Activated CD4-positive, alpha-beta memory T cell treated with anti-CD3 and anti-CD28 coated beads, Interleukin-2, amount 10 ng/mL, durations not matched to agents 7 days and 5 days (primary cell): ENCODE results near the gene FAM151B. TPM values are rescaled to one million over a fixed set of nuclear protein-coding genes. Genes with fewer than 3 reads are reported as not detected.
"Not testable (repeated sequence)": the region's sequence is repeated elsewhere in the genome, so short reads cannot be mapped to it uniquely, and the experiment has no call there.

Experiments
- CTCF ChIA-PET: fragments of 350-600 bp; sonication (Branson Sonifier 250); formaldehyde crosslinking; loops from one replicate; lab custom pipeline; 2021; ENCODE audit warnings: antibody characterized with exemption, inconsistent platforms; lab: Charles Lee
- POLR2A ChIA-PET: fragments of 350-600 bp; sonication (Branson Sonifier 250); formaldehyde crosslinking; loops from one replicate; lab custom pipeline; 2021; ENCODE audit warnings: antibody characterized with exemption; lab: Charles Lee
- DNase-seq: peaks from one replicate; pipeline ENCODE4 v3.0.0-alpha.2; 2020
- H3K27ac Mint-ChIP-seq: one replicate; pipeline ENCODE4 v1.8.0; 2021; ENCODE audit warnings: mild to moderate bottlenecking, mixed read lengths
- H3K27me3 Mint-ChIP-seq: one replicate; pipeline ENCODE4 v1.8.0; 2021; ENCODE audit warnings: mixed read lengths
- H3K36me3 Mint-ChIP-seq: one replicate; pipeline ENCODE4 v1.8.0; 2021; ENCODE audit warnings: low read depth, mixed read lengths
- H3K4me1 Mint-ChIP-seq: one replicate; pipeline ENCODE4 v1.8.0; 2021; ENCODE audit warnings: mixed read lengths
- H3K4me3 Mint-ChIP-seq: one replicate; pipeline ENCODE4 v1.8.0; 2021; ENCODE audit warnings: mild to moderate bottlenecking, mixed read lengths
- H3K9me3 Mint-ChIP-seq: one replicate; pipeline ENCODE4 v1.8.0; 2021; ENCODE audit warnings: mixed read lengths
- total RNA-seq, 2 experiments: library from RNA; stranded (reverse); gene quantifications; one replicate each; pipeline ENCODE4 v1.2.3, GENCODE V29; 2021

FAM151B gene
- total RNA-seq, 2 experiments from 2014 or later, result 0.28 TPM; not detected in 1

- no peak overlapping the region for H3K4me3 Mint-ChIP-seq
- H3K27ac Mint-ChIP-seq, result no peak overlapping the region
- ChIA-PET CTCF (interaction anchor here (0.7 to 3.5 kb wide), 15 partner anchors 9 to 715 kb away, joined by 3 to 22 read pairs (median 4); no protein-coding TSS in a partner anchor), POLR2A (no interaction called here)
- peaks cover 17% of the 10 kb centered on the region for H3K36me3 Mint-ChIP-seq
- peaks cover 1% of the 10 kb centered on the region for H3K9me3 Mint-ChIP-seq
- H3K4me1 Mint-ChIP-seq, result peaks cover 10% of the 10 kb centered on the region
- peaks cover 4% of the 10 kb centered on the region for H3K27me3 Mint-ChIP-seq
- DNase-seq, result peak; percentile 53
Measured at GRCh38 chr5:80481019-80481893, 6.6 kb upstream of the FAM151B start.

- peaks cover 17% of the 10 kb centered on the region for H3K36me3 Mint-ChIP-seq
- CTCF ChIA-PET, result interaction anchor here (0.8 to 3.5 kb wide), 2 partner anchors 190 to 603 kb away, joined by 3 to 22 read pairs; no protein-coding TSS in a partner anchor
- peaks cover 1% of the 10 kb centered on the region for H3K9me3 Mint-ChIP-seq
Measured at GRCh38 chr5:80482578-80482977, 5.3 kb upstream of the FAM151B start.

DNA sequence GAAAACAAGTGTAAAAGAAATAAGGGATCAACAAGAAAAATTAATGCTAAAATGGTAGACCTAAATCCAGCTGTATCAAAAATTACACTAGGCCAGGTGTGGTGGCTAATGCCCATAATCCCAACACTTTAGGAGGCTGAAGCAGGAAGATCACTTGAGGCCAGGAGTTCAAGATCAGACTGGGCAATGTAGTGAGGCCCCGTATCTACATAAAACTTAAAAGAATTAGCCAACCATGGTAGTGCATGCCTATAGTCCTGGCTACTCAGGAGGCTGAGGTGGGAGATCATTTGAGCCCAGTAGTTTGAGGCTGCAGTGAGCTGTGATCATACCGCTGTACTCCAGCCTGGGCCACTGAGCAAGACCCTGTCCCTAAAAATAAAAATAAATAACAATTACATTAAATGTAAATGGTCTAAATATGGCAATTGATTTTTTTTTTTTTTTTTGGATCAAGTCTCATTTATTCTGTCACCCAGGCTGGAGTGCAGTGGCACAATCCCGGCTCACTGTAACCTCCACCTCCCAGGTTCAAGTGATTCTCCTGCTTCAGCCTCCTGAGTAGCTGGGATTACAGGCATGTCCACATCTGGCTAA lies 4.2 kb upstream of the FAM151B start:
- Mint-ChIP-seq H3K4me1 (peaks cover 29% of the 10 kb centered on the region), H3K36me3 (peaks cover 17% of the 10 kb centered on the region), H3K4me3 (no peak overlapping the region), H3K9me3 (peaks cover 1% of the 10 kb centered on the region), H3K27ac (no peak overlapping the region), H3K27me3 (peaks cover 18% of the 10 kb centered on the region)
- POLR2A ChIA-PET, result no interaction called here
- CTCF ChIA-PET, result interaction anchor here (0.6 kb wide), 1 partner anchor 217 kb away, joined by 3 read pairs; no protein-coding TSS in a partner anchor
- no peak for DNase-seq

More at GRCh38 chr5:80482578-80482977, 5.3 kb upstream of the FAM151B start:
- H3K27ac Mint-ChIP-seq, result no peak overlapping the region
- H3K27me3 Mint-ChIP-seq, result peaks cover 13% of the 10 kb centered on the region
- POLR2A ChIA-PET, result no interaction called here
- no peak overlapping the region for H3K4me3 Mint-ChIP-seq
- no peak for DNase-seq
- H3K4me1 Mint-ChIP-seq, result peaks cover 21% of the 10 kb centered on the region

DNA sequence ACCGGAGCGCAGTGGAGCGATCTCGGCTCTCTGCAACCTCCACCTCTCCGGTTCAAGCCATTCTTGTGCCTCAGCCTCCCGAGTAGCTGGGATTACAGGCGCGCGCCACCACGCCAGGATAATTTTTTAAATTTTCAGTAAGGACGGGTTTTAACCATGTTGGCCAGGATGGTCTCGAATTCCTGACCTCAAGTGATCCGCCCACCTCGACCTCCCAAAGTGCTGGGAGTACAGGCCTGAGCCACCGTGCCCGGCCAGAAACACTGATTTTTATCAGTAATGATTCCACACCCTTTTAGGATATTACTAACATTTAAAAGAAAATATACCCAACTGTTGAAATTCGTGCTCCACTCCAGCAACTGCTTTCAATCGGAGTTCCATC lies 464 bp upstream of the FAM151B start:
- ChIA-PET CTCF (interaction anchor here (1.7 to 2.2 kb wide), 3 partner anchors 9 to 184 kb away, joined by 4 to 7 read pairs (median 5); no protein-coding TSS in a partner anchor), POLR2A (interaction anchor here (0.9 to 1.0 kb wide), 3 partner anchors 47 to 182 kb away, joined by 3 read pairs; no protein-coding TSS in a partner anchor)
- Mint-ChIP-seq H3K4me1 (peaks cover 23% of the 10 kb centered on the region), H3K27ac (no peak overlapping the region), H3K36me3 (peaks cover 11% of the 10 kb centered on the region), H3K9me3 (no peaks in the 10 kb centered on the region), H3K27me3 (peaks cover 30% of the 10 kb centered on the region), H3K4me3 (peak overlapping the region; percentile 64)
- DNase-seq, result no peak

DNA sequence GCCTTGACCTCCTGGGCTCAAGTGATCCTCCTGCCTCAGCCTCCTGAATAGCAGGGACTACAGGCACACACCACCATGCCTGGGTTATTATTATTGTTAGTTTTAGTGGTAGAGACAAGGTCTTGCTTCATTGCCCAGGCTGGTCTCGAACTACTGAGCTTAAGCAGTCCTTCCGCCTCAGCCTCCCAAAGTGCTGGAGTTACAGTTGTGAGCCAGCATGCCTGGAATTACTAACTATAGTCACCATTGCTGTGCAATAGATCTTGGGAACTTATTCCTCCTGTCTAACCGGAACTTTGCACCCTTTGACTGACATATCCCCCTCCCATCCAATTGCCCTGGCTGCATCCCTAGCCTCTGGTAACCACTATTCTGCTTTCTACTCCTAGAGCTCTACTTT lies 3.4 kb downstream of the FAM151B start:
- Mint-ChIP-seq H3K36me3 (no peaks in the 10 kb centered on the region), H3K4me3 (no peak overlapping the region), H3K27me3 (peaks cover 26% of the 10 kb centered on the region), H3K4me1 (peaks cover 26% of the 10 kb centered on the region), H3K9me3 (no peaks in the 10 kb centered on the region), H3K27ac (no peak overlapping the region)
- CTCF ChIA-PET, result no interaction called here
- POLR2A ChIA-PET, result no interaction called here
- DNase-seq, result no peak

- H3K4me1 Mint-ChIP-seq, result peaks cover 15% of the 10 kb centered on the region
- peaks cover 19% of the 10 kb centered on the region for H3K27me3 Mint-ChIP-seq
- no peaks in the 10 kb centered on the region for H3K9me3 Mint-ChIP-seq
- H3K4me3 Mint-ChIP-seq, result no peak overlapping the region
- POLR2A ChIA-PET, result no interaction called here
- H3K27ac Mint-ChIP-seq, result no peak overlapping the region
- CTCF ChIA-PET, result interaction anchor here (1.2 kb wide), 1 partner anchor 11 kb away, joined by 3 read pairs; no protein-coding TSS in a partner anchor
- no peaks in the 10 kb centered on the region for H3K36me3 Mint-ChIP-seq
- DNase-seq, result no peak
Measured at GRCh38 chr5:80492741-80493140, 4.8 kb downstream of the FAM151B start.

DNA sequence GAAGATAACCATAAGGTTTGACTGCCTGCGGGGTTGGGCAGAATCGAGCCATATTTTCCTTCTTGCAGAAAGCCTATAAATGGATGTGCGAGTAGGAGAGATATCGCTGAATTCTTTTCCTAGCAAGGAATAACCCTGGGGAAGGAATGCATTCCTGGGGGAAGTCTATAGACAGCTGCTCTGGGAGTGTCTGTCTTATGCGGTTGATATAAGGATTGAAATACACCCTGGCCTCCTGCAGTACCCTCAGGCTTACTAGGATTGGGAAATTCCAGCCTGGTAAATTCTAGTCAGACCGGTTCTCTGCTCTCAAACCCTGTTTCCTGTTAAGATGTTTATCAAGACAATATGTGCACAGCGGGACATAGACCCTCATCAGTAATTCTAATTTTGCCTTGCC lies 5.5 kb downstream of the FAM151B start:
- POLR2A ChIA-PET, result not testable (repeated sequence)
- CTCF ChIA-PET, result interaction anchor here (1.2 to 2.3 kb wide), 2 partner anchors 12 kb away, joined by 3 to 10 read pairs; no protein-coding TSS in a partner anchor

DNA sequence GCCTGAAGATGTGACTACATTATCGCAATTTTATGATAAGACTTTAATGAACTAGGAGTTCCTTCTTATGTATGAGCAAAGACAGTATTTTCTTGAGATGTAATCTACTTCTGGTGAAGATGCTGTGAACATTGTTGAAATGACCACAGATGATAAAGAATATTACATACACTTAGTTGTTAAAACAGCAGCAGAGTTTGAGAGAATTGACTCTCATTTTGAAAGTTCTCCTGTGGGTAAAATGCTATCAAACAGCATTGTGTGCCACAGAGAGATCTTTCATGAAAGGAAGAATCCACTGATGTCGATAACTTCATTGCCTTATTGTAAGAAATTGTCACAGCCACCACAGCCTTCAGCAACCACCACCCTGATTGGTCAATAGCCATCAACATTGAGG lies 8.0 kb downstream of the FAM151B start:
- no peaks in the 10 kb centered on the region for H3K36me3 Mint-ChIP-seq
- ChIA-PET CTCF (interaction anchor here (0.7 kb wide), 2 partner anchors 174 to 703 kb away, joined by 3 to 4 read pairs; no protein-coding TSS in a partner anchor), POLR2A (no interaction called here)
- H3K27ac Mint-ChIP-seq, result no peak overlapping the region
- H3K9me3 Mint-ChIP-seq, result no peaks in the 10 kb centered on the region
- no peak overlapping the region for H3K4me3 Mint-ChIP-seq
- H3K4me1 Mint-ChIP-seq, result peaks cover 6% of the 10 kb centered on the region
- DNase-seq, result no peak
- H3K27me3 Mint-ChIP-seq, result peaks cover 9% of the 10 kb centered on the region

More for the DNA sequence above, 5.5 kb downstream of the FAM151B start:
- not testable (repeated sequence) for H3K27ac Mint-ChIP-seq, DNase-seq, H3K9me3 Mint-ChIP-seq, H3K4me1 Mint-ChIP-seq, H3K4me3 Mint-ChIP-seq, H3K36me3 Mint-ChIP-seq
- peaks cover 16% of the 10 kb centered on the region for H3K27me3 Mint-ChIP-seq

- Mint-ChIP-seq H3K9me3 (no peaks in the 10 kb centered on the region), H3K4me3 (no peak overlapping the region), H3K27me3 (peaks cover 7% of the 10 kb centered on the region), H3K36me3 (no peaks in the 10 kb centered on the region), H3K27ac (no peak overlapping the region), H3K4me1 (peaks cover 10% of the 10 kb centered on the region)
- DNase-seq, result no peak
- ChIA-PET POLR2A (no interaction called here), CTCF (no interaction called here)
Measured at GRCh38 chr5:80502800-80503199, 14.9 kb downstream of the FAM151B start.

DNA sequence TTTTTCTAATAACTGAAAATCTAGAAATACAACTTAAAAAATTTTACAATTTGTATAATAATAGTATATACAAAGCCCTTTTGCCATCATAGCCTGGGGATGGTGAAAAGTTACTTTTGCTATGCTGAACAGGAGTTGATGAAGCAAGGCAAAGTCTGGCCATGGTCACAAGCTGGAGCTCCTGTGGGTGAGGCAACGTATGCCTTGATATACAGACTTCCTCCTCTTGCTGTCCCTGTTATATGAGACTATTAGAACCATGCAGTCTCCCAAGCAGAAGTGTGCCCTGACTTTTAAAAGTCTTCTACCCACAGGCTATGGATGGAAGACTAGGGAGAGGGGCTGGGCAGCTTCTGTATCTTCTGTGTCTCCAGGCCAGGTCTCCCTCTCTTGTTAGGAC lies 15.7 kb downstream of the FAM151B start:
- no peaks in the 10 kb centered on the region for H3K36me3 Mint-ChIP-seq
- H3K27ac Mint-ChIP-seq, result no peak overlapping the region
- no peaks in the 10 kb centered on the region for H3K9me3 Mint-ChIP-seq
- H3K27me3 Mint-ChIP-seq, result peaks cover 5% of the 10 kb centered on the region
- no peak for DNase-seq
- CTCF ChIA-PET, result no interaction called here
- H3K4me3 Mint-ChIP-seq, result no peak overlapping the region
- POLR2A ChIA-PET, result no interaction called here
- peaks cover 10% of the 10 kb centered on the region for H3K4me1 Mint-ChIP-seq

DNA sequence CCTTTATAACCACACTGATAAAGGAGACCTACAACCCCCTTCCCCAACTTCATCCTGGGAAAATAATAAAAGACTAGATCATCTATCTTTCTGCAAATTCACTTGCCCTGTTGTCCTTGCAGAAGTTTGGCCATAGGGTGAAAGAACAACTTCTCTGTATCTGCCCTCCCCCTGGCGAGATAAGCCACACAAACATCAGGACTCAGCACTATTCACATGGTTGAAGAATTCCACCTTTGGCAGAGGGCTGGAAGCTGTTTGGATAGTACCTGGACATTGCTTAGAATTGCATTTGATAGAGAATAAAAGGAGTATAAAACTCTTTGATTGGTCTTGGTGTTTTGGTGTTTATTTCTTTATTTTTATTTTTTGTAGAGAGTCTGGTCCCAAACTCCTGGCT lies 16.9 kb downstream of the FAM151B start:
- POLR2A ChIA-PET, result no interaction called here

GRCh38 chr5:80507663-80508062 lies 19.8 kb downstream of the FAM151B start:
- ChIA-PET CTCF (no interaction called here), POLR2A (interaction anchor here (0.5 kb wide), 1 partner anchor 939 kb away, joined by 3 read pairs; no protein-coding TSS in a partner anchor)
- no peak overlapping the region for H3K4me3 Mint-ChIP-seq

More for the DNA sequence above, 16.9 kb downstream of the FAM151B start:
- H3K27me3 Mint-ChIP-seq, result no peaks in the 10 kb centered on the region
- no peak overlapping the region for H3K27ac Mint-ChIP-seq
- CTCF ChIA-PET, result no interaction called here
- H3K4me1 Mint-ChIP-seq, result peaks cover 10% of the 10 kb centered on the region
- no peaks in the 10 kb centered on the region for H3K36me3 Mint-ChIP-seq
- no peaks in the 10 kb centered on the region for H3K9me3 Mint-ChIP-seq
- DNase-seq, result no peak
- H3K4me3 Mint-ChIP-seq, result no peak overlapping the region

GRCh38 chr5:80508844-80509243 lies 20.9 kb downstream of the FAM151B start:
- H3K9me3 Mint-ChIP-seq, result no peaks in the 10 kb centered on the region
- no peaks in the 10 kb centered on the region for H3K27me3 Mint-ChIP-seq
- H3K4me1 Mint-ChIP-seq, result peaks cover 4% of the 10 kb centered on the region
- ChIA-PET CTCF (no interaction called here), POLR2A (no interaction called here)
- H3K36me3 Mint-ChIP-seq, result no peaks in the 10 kb centered on the region
- no peak overlapping the region for H3K27ac Mint-ChIP-seq
- no peak for DNase-seq
- H3K4me3 Mint-ChIP-seq, result no peak overlapping the region

More at GRCh38 chr5:80507663-80508062, 19.8 kb downstream of the FAM151B start:
- no peaks in the 10 kb centered on the region for H3K36me3 Mint-ChIP-seq
- no peak overlapping the region for H3K27ac Mint-ChIP-seq
- H3K27me3 Mint-ChIP-seq, result no peaks in the 10 kb centered on the region
- H3K9me3 Mint-ChIP-seq, result no peaks in the 10 kb centered on the region
- DNase-seq, result no peak
- H3K4me1 Mint-ChIP-seq, result peaks cover 10% of the 10 kb centered on the region
